Mucosa of descending colon (tissue), 3 donors: Measurements from ENCODE around the gene PEDS1. TPM values are rescaled to one million over a fixed set of nuclear protein-coding genes. Genes with fewer than 3 reads are reported as not detected.

Experiments used
- ATAC-seq: fragments of 200-7000 bp; cut with Tn5 transposase; one replicate; pipeline ENCODE4 v1.9.1; 2020; ENCODE audit warnings: mild to moderate bottlenecking, moderate library complexity
- DNase-seq, 3 donors: peaks; one replicate each; pipeline ENCODE4 v3.0.0-alpha.2; 2020
- H3K36me3 ChIP-seq: fragments of 200-600 bp; one replicate; pipeline ENCODE4 v1.8.0; 2021; ENCODE audit warnings: low read depth, mild to moderate bottlenecking
- H3K4me1 ChIP-seq: fragments of 200-600 bp; one replicate; pipeline ENCODE4 v1.8.0; 2021; ENCODE audit warnings: low read depth, mild to moderate bottlenecking
- H3K4me3 ChIP-seq: fragments of 200-600 bp; one replicate; pipeline ENCODE4 v1.8.0; 2021; ENCODE audit warnings: mild to moderate bottlenecking
- H3K9me3 ChIP-seq: fragments of 200-600 bp; one replicate; pipeline ENCODE4 v1.8.0; 2021; ENCODE audit warnings: mild to moderate bottlenecking
- intact Hi-C, 2 donors: fragments of 100-400 bp; cut with DNase I in 1 of 2; cut with micrococcal nuclease in 1 of 2; formaldehyde crosslinking; loops; one replicate each; pipeline versions ENCODE4 v1.11.0 to v1.11.1; 2022; cut with DNase I, micrococcal nuclease
- total RNA-seq, 3 donors: library from RNA; stranded (reverse); fragmentation: NEBNext Ultra II Directional in 2 of 3; extraction: Animal tissue kit (Norgen Biotek cat#: 25700) in 2 of 3; gene quantifications; one replicate each; pipeline versions ENCODE4 v1.2.1 to v1.2.4, GENCODE V29; 2021 to 2023
- TF ChIP-seq, protein P1 (sequence below): fragments of 200-600 bp; IDR thresholded peaks from one replicate; pipeline ENCODE4 v1.8.0; 2022; ENCODE audit warnings: antibody characterized with exemption, mild to moderate bottlenecking
- donor health status: DM: no; HTN: no; CAD: no; lungs with moderate emphysema.
- donor health status: DM: no; HTN: no; CAD: no.
- donor health status: DM: no; HTN: yes; CAD: no.

Gene PEDS1
- total RNA-seq, 3 donors from 2014 or later: 21.2 to 34.3 (median 23.3) TPM

DNA sequence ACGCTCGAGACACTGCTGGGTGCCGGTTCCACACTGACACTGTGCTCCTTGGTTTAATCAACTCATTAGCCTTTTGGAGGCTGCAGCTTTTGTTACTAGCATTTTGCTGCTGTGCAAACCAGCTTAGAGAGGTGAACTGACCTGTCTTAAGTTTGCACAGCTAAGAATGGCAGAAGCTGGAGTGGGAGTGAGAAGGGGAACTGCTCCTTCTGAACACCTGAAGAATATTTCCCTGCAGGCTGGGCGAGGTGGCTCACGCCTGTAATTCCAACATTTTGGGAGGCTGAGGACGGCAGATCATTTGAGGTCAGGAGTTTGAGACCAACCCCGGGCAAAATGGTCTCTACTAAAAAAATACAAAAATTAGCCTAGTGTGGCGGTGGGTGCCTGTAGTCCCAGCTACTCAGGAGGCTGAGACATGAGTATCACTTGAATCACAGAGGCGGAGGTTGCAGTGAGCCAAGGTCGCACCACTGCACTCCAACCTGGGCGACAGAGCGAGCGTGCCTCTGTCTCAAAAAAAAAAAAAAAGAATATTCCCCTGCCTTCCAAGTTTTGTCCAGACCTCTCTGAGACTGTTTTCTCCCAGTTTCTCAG is 42.1 kb upstream of the PEDS1 start:
- TF ChIP-seq, protein P1, sequence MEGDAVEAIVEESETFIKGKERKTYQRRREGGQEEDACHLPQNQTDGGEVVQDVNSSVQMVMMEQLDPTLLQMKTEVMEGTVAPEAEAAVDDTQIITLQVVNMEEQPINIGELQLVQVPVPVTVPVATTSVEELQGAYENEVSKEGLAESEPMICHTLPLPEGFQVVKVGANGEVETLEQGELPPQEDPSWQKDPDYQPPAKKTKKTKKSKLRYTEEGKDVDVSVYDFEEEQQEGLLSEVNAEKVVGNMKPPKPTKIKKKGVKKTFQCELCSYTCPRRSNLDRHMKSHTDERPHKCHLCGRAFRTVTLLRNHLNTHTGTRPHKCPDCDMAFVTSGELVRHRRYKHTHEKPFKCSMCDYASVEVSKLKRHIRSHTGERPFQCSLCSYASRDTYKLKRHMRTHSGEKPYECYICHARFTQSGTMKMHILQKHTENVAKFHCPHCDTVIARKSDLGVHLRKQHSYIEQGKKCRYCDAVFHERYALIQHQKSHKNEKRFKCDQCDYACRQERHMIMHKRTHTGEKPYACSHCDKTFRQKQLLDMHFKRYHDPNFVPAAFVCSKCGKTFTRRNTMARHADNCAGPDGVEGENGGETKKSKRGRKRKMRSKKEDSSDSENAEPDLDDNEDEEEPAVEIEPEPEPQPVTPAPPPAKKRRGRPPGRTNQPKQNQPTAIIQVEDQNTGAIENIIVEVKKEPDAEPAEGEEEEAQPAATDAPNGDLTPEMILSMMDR: no peak
- intact Hi-C loops: loop anchor here in 1 of 2 donors (10.0 kb wide), 1 partner anchor 89 kb away; no protein-coding TSS in a partner anchor
- Histone ChIP-seq H3K9me3 (no peaks in the 10 kb centered on the region), H3K36me3 (no peaks in the 10 kb centered on the region), H3K4me3 (no peak overlapping the region), H3K4me1 (peaks cover 18% of the 10 kb centered on the region)
- ATAC-seq (no peak), DNase-seq (no peak)

DNA sequence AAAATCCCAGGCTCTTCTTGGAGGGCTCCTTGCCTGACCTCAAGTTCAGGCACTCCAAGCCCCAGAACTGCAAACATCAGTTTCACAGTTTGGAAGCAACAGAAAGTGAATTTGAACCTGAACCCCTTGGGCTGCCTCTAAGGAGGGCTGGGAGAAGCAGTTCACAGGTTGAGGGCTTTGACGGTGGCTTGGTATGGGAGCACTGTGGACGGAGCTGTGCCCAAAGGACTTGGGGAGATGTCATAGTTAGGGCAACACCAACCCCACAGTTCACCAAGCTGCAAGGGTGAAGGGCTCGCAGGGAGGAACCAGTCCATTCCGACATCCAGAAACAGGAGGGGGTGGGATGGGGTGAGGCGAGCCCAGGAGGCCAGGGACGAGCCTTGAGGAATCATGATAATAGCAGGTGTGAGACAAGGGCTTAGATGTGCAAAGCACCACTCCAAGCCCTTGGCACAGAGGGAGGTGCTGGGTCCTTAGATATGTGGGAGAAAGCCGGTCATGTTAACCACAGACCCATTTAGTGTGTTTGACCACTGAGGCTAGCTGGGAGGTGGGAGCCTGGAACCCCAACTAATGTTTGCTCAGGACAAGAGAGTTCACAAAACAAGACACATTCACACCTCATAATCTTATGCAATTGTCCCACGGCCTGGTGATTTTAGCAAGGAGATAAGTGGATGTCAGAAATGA is 41.5 kb upstream of the PEDS1 start:
- no peaks in the 10 kb centered on the region for H3K9me3 ChIP-seq
- H3K4me1 ChIP-seq: peaks cover 18% of the 10 kb centered on the region
- no peak for DNase-seq
- no peaks in the 10 kb centered on the region for H3K36me3 ChIP-seq
- H3K4me3 ChIP-seq: no peak overlapping the region
- intact Hi-C loops: loop anchor here in 1 of 2 donors (10.0 kb wide), 1 partner anchor 90 kb away; no protein-coding TSS in a partner anchor
- TF ChIP-seq, protein P1: no peak
- ATAC-seq: no peak

DNA sequence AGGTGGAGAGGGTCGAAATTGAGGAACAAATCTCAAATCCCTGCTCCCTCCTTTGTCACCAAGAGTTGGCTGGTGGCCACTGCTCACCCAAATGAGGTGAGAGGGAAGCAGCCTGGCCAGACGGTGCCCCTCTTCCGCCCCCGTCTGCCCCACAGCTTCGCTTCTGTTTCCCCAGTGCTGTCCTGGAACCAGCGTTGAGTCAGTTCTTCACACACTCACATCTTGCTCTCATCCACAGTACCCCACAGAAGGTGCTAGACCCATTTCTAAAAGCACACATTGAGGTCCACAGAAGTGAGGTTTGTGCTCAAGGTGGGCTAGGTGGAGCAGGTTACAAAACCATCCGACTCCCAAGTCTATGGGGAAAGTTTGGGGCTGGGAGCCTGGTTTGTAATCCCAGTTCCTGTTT is 40.9 kb upstream of the PEDS1 start:
- TF ChIP-seq, protein P1: no peak
- H3K4me3 ChIP-seq: no peak overlapping the region
- intact Hi-C loops: loop anchor here in 1 of 2 donors (10.0 kb wide), 1 partner anchor 90 kb away; no protein-coding TSS in a partner anchor
- no peaks in the 10 kb centered on the region for H3K36me3 ChIP-seq
- DNase-seq (no peak), ATAC-seq (no peak)
- peaks cover 18% of the 10 kb centered on the region for H3K4me1 ChIP-seq
- H3K9me3 ChIP-seq: no peaks in the 10 kb centered on the region

DNA sequence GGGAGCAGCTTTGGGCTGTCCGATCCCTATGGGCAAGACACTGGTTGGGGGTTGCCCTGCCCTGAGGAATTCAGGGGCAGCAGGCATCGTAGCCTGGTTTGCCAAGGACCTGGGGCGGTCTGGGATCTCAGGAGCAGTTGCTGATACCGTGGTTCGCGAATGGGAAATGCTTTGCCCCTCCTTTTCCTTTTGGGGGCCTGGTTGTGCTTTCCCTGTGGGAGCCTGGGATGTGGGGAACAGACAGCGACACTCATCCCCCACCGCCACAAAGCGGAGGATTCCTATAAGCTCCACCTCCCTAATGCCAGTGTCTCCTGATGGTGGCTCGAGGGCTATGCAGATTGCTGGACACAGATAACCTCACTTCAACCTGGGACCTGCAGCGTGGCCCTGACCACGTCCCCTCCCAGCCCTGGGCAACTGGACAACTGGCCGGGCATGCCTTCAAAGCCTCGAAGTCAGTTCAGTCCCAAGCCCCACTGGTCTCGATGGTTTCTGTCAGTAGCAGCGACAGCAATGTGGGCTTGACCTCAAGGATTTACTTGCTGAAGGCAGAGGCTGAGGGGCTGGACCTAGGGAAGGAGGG is 40.4 kb upstream of the PEDS1 start:
- Histone ChIP-seq H3K4me3 (no peak overlapping the region), H3K4me1 (peaks cover 18% of the 10 kb centered on the region), H3K36me3 (no peaks in the 10 kb centered on the region), H3K9me3 (no peaks in the 10 kb centered on the region)
- TF ChIP-seq, protein P1: no peak
- intact Hi-C loops: loop anchor here in 1 of 2 donors (10.0 kb wide), 1 partner anchor 91 kb away; no protein-coding TSS in a partner anchor
- no peak for DNase-seq
- ATAC-seq: no peak

DNA sequence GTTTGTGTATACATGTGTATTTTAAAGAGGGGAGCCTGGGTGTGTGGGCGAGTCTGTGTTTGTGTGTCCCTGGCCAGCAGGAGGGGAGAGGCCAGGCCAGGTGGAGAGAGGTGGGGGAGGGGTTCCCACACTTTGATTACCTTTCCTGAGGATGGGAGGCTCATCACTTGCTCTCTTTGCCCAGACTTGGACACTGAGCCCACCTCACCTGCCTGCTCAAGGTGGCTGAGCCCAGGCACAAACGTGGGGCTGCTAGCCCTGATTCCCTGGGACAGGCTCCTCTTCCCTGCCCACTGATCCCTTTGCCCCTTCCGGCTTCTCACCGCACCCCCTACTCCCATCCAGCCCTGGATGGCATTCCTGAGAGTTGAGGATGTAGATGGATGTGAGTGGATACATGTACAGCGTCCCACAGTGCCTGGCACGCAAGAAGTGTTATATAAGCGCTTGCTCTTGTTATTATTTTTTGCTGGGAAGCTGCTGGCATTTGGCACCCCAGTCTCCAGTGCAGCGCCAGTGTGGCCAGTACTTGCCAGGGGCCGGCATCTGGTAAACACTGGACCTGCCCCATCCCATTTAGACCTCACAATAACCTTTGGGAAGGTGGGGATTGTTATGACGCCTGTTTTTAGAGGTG is 39.8 kb upstream of the PEDS1 start:
- Histone ChIP-seq H3K4me1 (peaks cover 18% of the 10 kb centered on the region), H3K4me3 (peak overlapping the region; percentile 63), H3K36me3 (no peaks in the 10 kb centered on the region), H3K9me3 (no peaks in the 10 kb centered on the region)
- TF ChIP-seq, protein P1: no peak
- intact Hi-C loops: loop anchor here in 1 of 2 donors (10.0 kb wide), 1 partner anchor 91 kb away; no protein-coding TSS in a partner anchor
- ATAC-seq (no peak), DNase-seq (peak in 1 of 3 donors; percentile 37)
